Sigmoid colon (tissue), 4 donors: ENCODE data around the gene GORASP2.

Experiments
- EP300 ChIP-seq, 4 donors: sonication (generic); formaldehyde crosslinking; IDR thresholded peaks; one replicate each; pipeline ENCODE4 v1.6.1; 2017; ENCODE audit warnings: antibody characterized with exemption in 4 of 4
- POLR2A ChIP-seq, 2 donors: fragments of 450-650 bp; IDR thresholded peaks; one replicate each; pipeline ENCODE4 v1.6.1; 2016; ENCODE audit warnings: antibody characterized with exemption in 2 of 2, mild to moderate bottlenecking in 2 of 2, moderate library complexity in 2 of 2
- POLR2AphosphoS5 ChIP-seq, 4 donors: sonication (generic); formaldehyde crosslinking; IDR thresholded peaks; one replicate each; pipeline ENCODE4 v1.6.1; 2017; ENCODE audit warnings: antibody characterized with exemption in 4 of 4
- TF ChIP-seq, protein P1 (sequence below), 4 experiments: fragments of 450-650 bp in 3 of 4; fragments of 200-600 bp in 1 of 4; IDR thresholded peaks; one replicate each; pipeline ENCODE4 v1.5.1; 2016 to 2019; ENCODE audit warnings: antibody characterized with exemption in 4 of 4, mild to moderate bottlenecking in 3 of 4, moderate library complexity in 2 of 4

DNA sequence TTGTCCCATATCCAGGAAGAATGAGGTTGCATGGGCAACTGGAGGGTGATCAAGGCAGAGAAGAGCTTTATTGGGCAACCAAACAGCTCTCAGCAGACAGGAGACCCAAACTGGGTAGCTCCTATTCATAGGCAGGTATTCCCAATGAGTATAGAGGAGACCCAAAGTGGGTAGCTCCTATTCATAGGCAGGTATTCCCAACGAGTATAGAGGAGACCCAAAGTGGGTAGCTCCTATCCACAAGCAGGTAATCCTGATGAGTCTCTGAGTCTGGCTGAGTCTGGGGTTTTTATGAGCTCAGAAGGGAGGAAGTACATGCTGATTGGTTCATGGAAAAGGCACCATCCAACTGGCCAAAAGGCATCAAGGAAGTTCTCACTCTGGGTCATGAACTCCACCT is 5.3 kb upstream of the GORASP2 start:
- TF ChIP-seq, protein P1, sequence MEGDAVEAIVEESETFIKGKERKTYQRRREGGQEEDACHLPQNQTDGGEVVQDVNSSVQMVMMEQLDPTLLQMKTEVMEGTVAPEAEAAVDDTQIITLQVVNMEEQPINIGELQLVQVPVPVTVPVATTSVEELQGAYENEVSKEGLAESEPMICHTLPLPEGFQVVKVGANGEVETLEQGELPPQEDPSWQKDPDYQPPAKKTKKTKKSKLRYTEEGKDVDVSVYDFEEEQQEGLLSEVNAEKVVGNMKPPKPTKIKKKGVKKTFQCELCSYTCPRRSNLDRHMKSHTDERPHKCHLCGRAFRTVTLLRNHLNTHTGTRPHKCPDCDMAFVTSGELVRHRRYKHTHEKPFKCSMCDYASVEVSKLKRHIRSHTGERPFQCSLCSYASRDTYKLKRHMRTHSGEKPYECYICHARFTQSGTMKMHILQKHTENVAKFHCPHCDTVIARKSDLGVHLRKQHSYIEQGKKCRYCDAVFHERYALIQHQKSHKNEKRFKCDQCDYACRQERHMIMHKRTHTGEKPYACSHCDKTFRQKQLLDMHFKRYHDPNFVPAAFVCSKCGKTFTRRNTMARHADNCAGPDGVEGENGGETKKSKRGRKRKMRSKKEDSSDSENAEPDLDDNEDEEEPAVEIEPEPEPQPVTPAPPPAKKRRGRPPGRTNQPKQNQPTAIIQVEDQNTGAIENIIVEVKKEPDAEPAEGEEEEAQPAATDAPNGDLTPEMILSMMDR (IDR thresholded peaks at IDR 0.05): no peak
- TF ChIP-seq POLR2AphosphoS5 (IDR thresholded peaks at IDR 0.05) (no peak), EP300 (IDR thresholded peaks at IDR 0.05) (no peak), POLR2A (IDR thresholded peaks at IDR 0.05) (no peak)
